Measurements from ENCODE around the gene C9.
"Not testable (repeated sequence)": the region's sequence is repeated elsewhere in the genome, so short reads cannot be mapped to it uniquely, and the experiment has no call there.

The C9 gene

GRCh38 chr5:39364367-39364766 lies at the start of gene C9:
TSS of gene C9 (minus strand) at chr5:39364495. CDS start at chr5:39364464, 31 bp downstream.
- DNase-seq: no peak

GRCh38 chr5:39413771-39414170 lies 49.5 kb upstream of the C9 start:
- DNase-seq: no peak

- no peak for DNase-seq
Measured at GRCh38 chr5:39412721-39413394, 48.6 kb upstream of the C9 start.

GRCh38 chr5:39411985-39412384 lies 47.7 kb upstream of the C9 start:
- no peak for DNase-seq

- DNase-seq: no peak
Measured at GRCh38 chr5:39411061-39411460, 46.8 kb upstream of the C9 start.

- no peak for DNase-seq
Measured at GRCh38 chr5:39409033-39409432, 44.7 kb upstream of the C9 start.

GRCh38 chr5:39405083-39405843 lies 41.0 kb upstream of the C9 start:
- DNase-seq: no peak

- DNase-seq: not testable (repeated sequence)
Measured at GRCh38 chr5:39403761-39404160, 39.5 kb upstream of the C9 start.

- DNase-seq: not testable (repeated sequence)
Measured at GRCh38 chr5:39402140-39402539, 37.8 kb upstream of the C9 start.

GRCh38 chr5:39400713-39401578 lies 36.7 kb upstream of the C9 start:
- no peak for DNase-seq

GRCh38 chr5:39399135-39400036 lies 35.1 kb upstream of the C9 start:
- no peak for DNase-seq

GRCh38 chr5:39396843-39397242 lies 32.5 kb upstream of the C9 start:
- DNase-seq: no peak

- no peak for DNase-seq
Measured at GRCh38 chr5:39395521-39395920, 31.2 kb upstream of the C9 start.

GRCh38 chr5:39394946-39395345 lies 30.7 kb upstream of the C9 start:
- DNase-seq: no peak

- no peak for DNase-seq
Measured at GRCh38 chr5:39390945-39391344, 26.6 kb upstream of the C9 start.

- DNase-seq: no peak
Measured at GRCh38 chr5:39387293-39387692, 23.0 kb upstream of the C9 start.

- no peak for DNase-seq
Measured at GRCh38 chr5:39384271-39384670, 20.0 kb upstream of the C9 start.

- no peak for DNase-seq
Measured at GRCh38 chr5:39381376-39381775, 17.1 kb upstream of the C9 start.

- no peak for DNase-seq
Measured at GRCh38 chr5:39379693-39380092, 15.4 kb upstream of the C9 start.

- DNase-seq: no peak
Measured at GRCh38 chr5:39377613-39378012, 13.3 kb upstream of the C9 start.

GRCh38 chr5:39376293-39376714 lies 12.0 kb upstream of the C9 start:
- peak; percentile 24 for DNase-seq

- DNase-seq: no peak
Measured at GRCh38 chr5:39373791-39374190, 9.5 kb upstream of the C9 start.

- DNase-seq: no peak
Measured at GRCh38 chr5:39371367-39371635, 7.0 kb upstream of the C9 start.
